HG03565 (cell line): ENCODE data around the gene TBC1D14.
"Not testable (repeated sequence)": the region's sequence is repeated elsewhere in the genome, so short reads cannot be mapped to it uniquely, and the experiment has no call there.

Experiments
- ATAC-seq: cut with Tn5 transposase; IDR thresholded peaks from one replicate; pipeline ENCODE4 v1.9.1; 2021; ENCODE audit warnings: mild to moderate bottlenecking, moderate library complexity; ENCODE audit not compliant: unreplicated experiment

TBC1D14 gene

GRCh38 chr4:7074426-7074825, 164.8 kb downstream of the TBC1D14 start:
- no peak for ATAC-seq

GRCh38 chr4:7075962-7076695, 166.5 kb downstream of the TBC1D14 start:
- ATAC-seq = no peak

- ATAC-seq = no peak
Observed at GRCh38 chr4:7076696-7077082, 167.1 kb downstream of the TBC1D14 start.

GRCh38 chr4:7077371-7077770, 167.7 kb downstream of the TBC1D14 start:
- no peak for ATAC-seq

- no peak for ATAC-seq
Observed at GRCh38 chr4:7078025-7078424, 168.4 kb downstream of the TBC1D14 start.

- ATAC-seq = not testable (repeated sequence)
Observed at GRCh38 chr4:7079483-7079882, 169.9 kb downstream of the TBC1D14 start.

- ATAC-seq = not testable (repeated sequence)
Observed at GRCh38 chr4:7079909-7080308, 170.3 kb downstream of the TBC1D14 start.
